Cardiac fibroblast (primary cell): Measurements from ENCODE around the gene HOXA9.

ENCODE experiments used
- DNase-seq, 2 donors: peaks; one replicate each; pipeline versions ENCODE4 v3.0.0 to v3.0.0-alpha.2; 2010; ENCODE audit warnings: low read depth in 2 of 2
- H3K4me3 ChIP-seq, 2 donors: replicated peaks in 1 of 2; 1 replicate in 1 of 2; 2 replicates in 1 of 2; pipeline ENCODE4 v1.5.1; 2011; ENCODE audit warnings: low read depth in 2 of 2, low read length in 2 of 2, mild to moderate bottlenecking in 2 of 2, moderate library complexity in 1 of 2
- CTCF ChIP-seq: IDR thresholded peaks from one replicate; pipeline ENCODE4 v1.5.1; 2011; ENCODE audit warnings: low read depth, mild to moderate bottlenecking, low read length, inconsistent platforms

The HOXA9 gene

GRCh38 chr7:27145165-27145913, 20.0 kb downstream of the HOXA9 start:
- TF ChIP-seq CTCF: no peak
- H3K4me3 ChIP-seq: no peak overlapping the region
- DNase-seq: no peak

- no peak for TF ChIP-seq CTCF
- no peak overlapping the region for H3K4me3 ChIP-seq
- DNase-seq: no peak
These were observed 20.6 kb downstream of the HOXA9 start for GRCh38 chr7:27144781-27145164.

GRCh38 chr7:27143950-27144780, 21.2 kb downstream of the HOXA9 start:
- no peak for DNase-seq
- no peak for TF ChIP-seq CTCF
- H3K4me3 ChIP-seq: no peak overlapping the region

GRCh38 chr7:27143023-27143949, 22.1 kb downstream of the HOXA9 start, which contains the start of gene HOXA5:
Gene HOXA5 (minus strand): TSS chr7:27143681. CDS start chr7:27143607, 74 bp downstream.
- peak; percentile 62 to 73 for DNase-seq
- peak; percentile 21 for TF ChIP-seq CTCF
- H3K4me3 ChIP-seq: peak within 1 kb of the TSS; percentile 21 to 36

GRCh38 chr7:27142580-27143022, 22.7 kb downstream of the HOXA9 start:
- peak overlapping the region; percentile 21 to 36 for H3K4me3 ChIP-seq
- DNase-seq: no peak
- no peak for TF ChIP-seq CTCF

GRCh38 chr7:27141923-27142579, 23.3 kb downstream of the HOXA9 start:
- no peak for TF ChIP-seq CTCF
- no peak for DNase-seq
- H3K4me3 ChIP-seq: peak overlapping the region; percentile 21 to 36
